Spleen (tissue), 7 donors: Measurements from ENCODE around the gene FN3K.

Source experiments
- POLR2A ChIP-seq, 3 donors: fragments of 450-650 bp; IDR thresholded peaks; one replicate each; pipeline ENCODE4 v1.5.1; 2017; ENCODE audit warnings: antibody characterized with exemption in 3 of 3, mild to moderate bottlenecking in 1 of 3
- POLR2AphosphoS5 ChIP-seq, 3 donors: sonication (generic); formaldehyde crosslinking; IDR thresholded peaks; one replicate each; pipeline ENCODE4 v1.5.1; 2017; ENCODE audit warnings: antibody characterized with exemption in 3 of 3
- TF ChIP-seq, protein P1 (sequence below), 11 experiments: fragments of 200-600 bp in 7 of 11; fragments of 450-650 bp in 4 of 11; sonication (generic) in 4 of 11; IDR thresholded peaks in 8 of 11; conservative IDR thresholded peaks in 3 of 11; 1 replicate in 7 of 11; 2 replicates in 4 of 11; pipeline versions ENCODE4 v1.4.0 to v1.8.0; 2016 to 2021; ENCODE audit warnings: antibody characterized with exemption in 11 of 11, inconsistent platforms in 4 of 11, mild to moderate bottlenecking in 1 of 11
- donor health status: DM: no; HTN: no; CAD: no; lungs with moderate emphysema.
- donor health status: DM: no; HTN: no; CAD: no.
- donor health status: DM: no; HTN: no; CAD: no.

DNA sequence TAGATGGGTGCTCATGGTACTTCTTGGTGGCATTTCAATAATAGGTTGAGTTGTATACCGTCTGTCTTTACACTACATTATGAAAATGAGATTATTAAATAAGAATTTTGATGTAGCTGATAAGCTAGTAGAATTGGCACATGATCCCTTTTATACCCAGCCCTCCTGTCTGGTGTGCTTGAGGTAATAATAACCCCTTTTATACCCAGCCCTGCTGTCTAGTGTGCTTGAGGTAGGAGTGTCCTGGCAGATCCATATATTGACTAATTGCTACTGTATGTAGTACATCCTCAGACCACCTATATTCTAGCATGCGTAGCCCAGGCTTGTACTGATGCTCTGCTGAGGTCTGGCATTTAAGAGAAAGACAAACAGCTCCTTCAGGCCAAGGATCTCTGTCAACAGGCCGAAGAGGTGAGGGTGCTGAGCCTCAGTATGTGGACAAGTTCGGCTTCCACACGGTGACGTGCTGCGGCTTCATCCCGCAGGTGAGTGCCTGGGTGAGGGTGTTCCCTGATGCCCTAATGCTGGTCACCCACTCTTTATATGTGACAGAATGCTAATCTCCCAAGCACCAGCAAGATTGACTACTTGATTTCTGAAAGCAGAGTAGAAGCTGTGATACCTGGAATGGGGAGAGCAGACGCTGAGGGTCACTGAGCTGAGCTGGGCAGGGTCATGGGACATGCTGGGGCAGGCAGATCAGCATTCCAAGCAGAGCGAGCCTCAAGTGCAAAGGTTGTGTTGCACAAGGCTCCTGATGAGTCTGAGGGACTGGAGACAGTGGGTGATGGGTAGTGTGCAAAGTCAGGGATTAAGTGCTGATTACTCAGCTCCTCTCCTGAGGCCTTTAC lies 5.7 kb downstream of the FN3K start:
- TF ChIP-seq, protein P1, sequence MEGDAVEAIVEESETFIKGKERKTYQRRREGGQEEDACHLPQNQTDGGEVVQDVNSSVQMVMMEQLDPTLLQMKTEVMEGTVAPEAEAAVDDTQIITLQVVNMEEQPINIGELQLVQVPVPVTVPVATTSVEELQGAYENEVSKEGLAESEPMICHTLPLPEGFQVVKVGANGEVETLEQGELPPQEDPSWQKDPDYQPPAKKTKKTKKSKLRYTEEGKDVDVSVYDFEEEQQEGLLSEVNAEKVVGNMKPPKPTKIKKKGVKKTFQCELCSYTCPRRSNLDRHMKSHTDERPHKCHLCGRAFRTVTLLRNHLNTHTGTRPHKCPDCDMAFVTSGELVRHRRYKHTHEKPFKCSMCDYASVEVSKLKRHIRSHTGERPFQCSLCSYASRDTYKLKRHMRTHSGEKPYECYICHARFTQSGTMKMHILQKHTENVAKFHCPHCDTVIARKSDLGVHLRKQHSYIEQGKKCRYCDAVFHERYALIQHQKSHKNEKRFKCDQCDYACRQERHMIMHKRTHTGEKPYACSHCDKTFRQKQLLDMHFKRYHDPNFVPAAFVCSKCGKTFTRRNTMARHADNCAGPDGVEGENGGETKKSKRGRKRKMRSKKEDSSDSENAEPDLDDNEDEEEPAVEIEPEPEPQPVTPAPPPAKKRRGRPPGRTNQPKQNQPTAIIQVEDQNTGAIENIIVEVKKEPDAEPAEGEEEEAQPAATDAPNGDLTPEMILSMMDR (IDR thresholded peaks at IDR 0.05 in 8 of 11, conservative IDR thresholded peaks at IDR 0.05 in 3 of 11), result no peak
- TF ChIP-seq POLR2A (IDR thresholded peaks at IDR 0.05), result no peak
- no peak for TF ChIP-seq POLR2AphosphoS5 (IDR thresholded peaks at IDR 0.05)
